Measurements from ENCODE around the gene STARD8. TPM values are rescaled to one million over a fixed set of nuclear protein-coding genes. Genes with fewer than 3 reads are reported as not detected.

STARD8 gene
- total RNA-seq, 1 experiment from 2014 or later, result 0.91 TPM

DNA sequence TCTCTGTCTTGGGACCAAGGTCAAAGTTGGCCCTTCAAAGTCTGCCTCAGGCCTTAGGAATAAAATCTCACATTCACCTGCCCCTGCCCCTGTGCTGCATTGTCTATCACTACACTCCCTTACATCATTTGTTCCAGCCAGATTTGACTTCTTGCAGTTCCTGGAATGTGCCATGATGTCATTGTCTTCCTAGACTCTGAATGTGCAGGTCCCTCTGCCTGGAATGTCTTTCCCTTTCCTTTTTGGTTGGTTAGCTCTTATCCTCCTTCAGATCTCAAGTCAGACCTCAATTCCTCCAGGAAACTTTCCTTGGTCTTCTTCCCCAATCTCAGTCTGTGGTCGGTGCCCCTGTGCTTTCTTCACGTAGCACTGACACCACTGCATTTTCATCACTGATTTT is 113.6 kb downstream of the STARD8 start:
- CTCF ChIA-PET, result no interaction called here
- DNase-seq (no peak), ATAC-seq (no peak)
- no peak overlapping the region for H3K9ac ChIP-seq (ENCODE audit: low read length)
- no peaks in the 10 kb centered on the region for H3F3A ChIP-seq (ENCODE audit: low read length, unreplicated experiment)
- H3K4me1 ChIP-seq (ENCODE audit: insufficient read depth, low read length), result no peaks in the 10 kb centered on the region
- TF ChIP-seq EZH2 (IDR thresholded peaks at IDR 0.05; ENCODE audit: low read length, unreplicated experiment), result no peak
- TF ChIP-seq, protein P1, sequence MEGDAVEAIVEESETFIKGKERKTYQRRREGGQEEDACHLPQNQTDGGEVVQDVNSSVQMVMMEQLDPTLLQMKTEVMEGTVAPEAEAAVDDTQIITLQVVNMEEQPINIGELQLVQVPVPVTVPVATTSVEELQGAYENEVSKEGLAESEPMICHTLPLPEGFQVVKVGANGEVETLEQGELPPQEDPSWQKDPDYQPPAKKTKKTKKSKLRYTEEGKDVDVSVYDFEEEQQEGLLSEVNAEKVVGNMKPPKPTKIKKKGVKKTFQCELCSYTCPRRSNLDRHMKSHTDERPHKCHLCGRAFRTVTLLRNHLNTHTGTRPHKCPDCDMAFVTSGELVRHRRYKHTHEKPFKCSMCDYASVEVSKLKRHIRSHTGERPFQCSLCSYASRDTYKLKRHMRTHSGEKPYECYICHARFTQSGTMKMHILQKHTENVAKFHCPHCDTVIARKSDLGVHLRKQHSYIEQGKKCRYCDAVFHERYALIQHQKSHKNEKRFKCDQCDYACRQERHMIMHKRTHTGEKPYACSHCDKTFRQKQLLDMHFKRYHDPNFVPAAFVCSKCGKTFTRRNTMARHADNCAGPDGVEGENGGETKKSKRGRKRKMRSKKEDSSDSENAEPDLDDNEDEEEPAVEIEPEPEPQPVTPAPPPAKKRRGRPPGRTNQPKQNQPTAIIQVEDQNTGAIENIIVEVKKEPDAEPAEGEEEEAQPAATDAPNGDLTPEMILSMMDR (conservative IDR thresholded peaks at IDR 0.05; ENCODE audit: low read depth, low read length), result no peak
- H3K79me2 ChIP-seq (ENCODE audit: low read length), result no peaks in the 10 kb centered on the region
- POLR2A ChIA-PET (ENCODE audit: unreplicated experiment), result no interaction called here
- no TSS peak for BruUV-seq (replicated peaks)
- no peaks in the 10 kb centered on the region for H3K9me2 ChIP-seq (replicated peaks; ENCODE audit: low read length)
- H3K27me3 ChIP-seq (ENCODE audit: low read length), result 0 out of 2 replicates have a peak, but pooled peaks cover 11% of the 10 kb centered on the region
- no peaks in the 10 kb centered on the region for H3K36me3 ChIP-seq (ENCODE audit: low read depth, low read length)
- no peaks in the 10 kb centered on the region for H3K9me3 ChIP-seq (ENCODE audit: low read length)
- no peak overlapping the region for H2AFZ ChIP-seq (ENCODE audit: low read length)
- no peak overlapping the region for H3K4me2 ChIP-seq (ENCODE audit: low read length)
- no peaks in the 10 kb centered on the region for H4K20me1 ChIP-seq (ENCODE audit: low read length)
- no peak overlapping the region for H3K4me3 ChIP-seq (ENCODE audit: low read length)
- intact Hi-C loops (cut with micrococcal nuclease), result no loop called here
- no peak overlapping the region for H3K27ac ChIP-seq (ENCODE audit: low read length)

DNA sequence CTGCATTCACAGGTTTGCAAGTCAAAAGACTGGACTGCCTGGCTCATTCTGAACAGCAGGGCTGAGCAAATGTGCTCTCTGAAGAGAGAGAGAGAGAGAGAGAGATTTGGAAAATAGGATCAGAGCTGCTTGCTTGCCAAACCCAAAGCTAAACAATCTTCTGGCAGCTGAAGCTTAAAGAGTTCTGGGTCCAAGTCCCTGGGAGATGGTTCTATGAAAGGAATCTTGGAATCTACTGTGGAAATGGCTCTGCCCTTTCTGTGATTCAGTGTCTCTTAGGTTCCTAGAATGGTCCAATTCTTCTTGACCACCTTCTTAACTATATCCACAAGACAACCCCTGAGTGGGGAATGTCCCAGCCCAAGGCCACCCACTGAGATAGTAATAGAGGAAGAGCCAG is 115.3 kb downstream of the STARD8 start:
- Histone ChIP-seq H3F3A (ENCODE audit: low read length, unreplicated experiment) (no peaks in the 10 kb centered on the region), H3K9ac (ENCODE audit: low read length) (no peak overlapping the region), H3K9me3 (ENCODE audit: low read length) (no peaks in the 10 kb centered on the region), H3K36me3 (ENCODE audit: low read depth, low read length) (no peaks in the 10 kb centered on the region), H3K4me1 (ENCODE audit: insufficient read depth, low read length) (no peaks in the 10 kb centered on the region), H3K4me2 (ENCODE audit: low read length) (no peak overlapping the region), H3K27ac (ENCODE audit: low read length) (no peak overlapping the region), H3K79me2 (ENCODE audit: low read length) (no peaks in the 10 kb centered on the region), H3K4me3 (ENCODE audit: low read length) (no peak overlapping the region), H3K27me3 (ENCODE audit: low read length) (0 out of 2 replicates have a peak, but pooled peaks cover 11% of the 10 kb centered on the region), H3K9me2 (replicated peaks; ENCODE audit: low read length) (no peaks in the 10 kb centered on the region), H2AFZ (ENCODE audit: low read length) (no peak overlapping the region), H4K20me1 (ENCODE audit: low read length) (no peaks in the 10 kb centered on the region)
- CTCF ChIA-PET, result no interaction called here
- intact Hi-C loops (cut with micrococcal nuclease), result no loop called here
- POLR2A ChIA-PET (ENCODE audit: unreplicated experiment), result no interaction called here
- no peak for DNase-seq
- BruUV-seq (replicated peaks), result no TSS peak
- TF ChIP-seq, protein P1 (conservative IDR thresholded peaks at IDR 0.05; ENCODE audit: low read depth, low read length), result no peak
- TF ChIP-seq EZH2 (IDR thresholded peaks at IDR 0.05; ENCODE audit: low read length, unreplicated experiment) (no peak), EZH2phosphoT487 (IDR thresholded peaks at IDR 0.05; ENCODE audit: borderline replicate concordance, low read length) (no peak)
- ATAC-seq, result no peak

DNA sequence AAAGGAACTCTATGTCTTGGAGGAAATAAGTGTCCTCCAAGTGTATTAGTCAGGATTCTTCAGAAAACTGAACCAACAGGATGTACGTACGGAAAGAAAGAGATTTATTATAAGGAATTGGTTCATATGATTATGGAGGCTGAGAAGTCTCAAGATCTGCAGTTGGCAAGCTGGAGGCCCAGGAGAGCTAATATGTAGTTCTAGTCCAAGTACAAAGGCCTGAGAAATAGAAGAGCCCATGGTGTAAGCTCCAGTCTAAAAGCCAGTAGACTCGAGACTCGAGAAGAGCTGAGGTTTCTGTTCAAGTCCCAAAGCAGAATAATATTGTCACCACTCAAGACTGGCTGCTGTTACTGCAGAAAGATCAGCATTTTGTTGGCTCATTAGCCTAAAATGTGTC is 116.0 kb downstream of the STARD8 start:
- ChIA-PET POLR2A (ENCODE audit: unreplicated experiment) (no interaction called here), CTCF (no interaction called here)
- intact Hi-C loops (cut with micrococcal nuclease), result no loop called here
- Histone ChIP-seq H3K9me3 (ENCODE audit: low read length) (no peaks in the 10 kb centered on the region), H3K36me3 (ENCODE audit: low read depth, low read length) (no peaks in the 10 kb centered on the region), H3K27ac (ENCODE audit: low read length) (no peak overlapping the region), H3K27me3 (ENCODE audit: low read length) (0 out of 2 replicates have a peak, but pooled peaks cover 11% of the 10 kb centered on the region), H2AFZ (ENCODE audit: low read length) (no peak overlapping the region), H3K9ac (ENCODE audit: low read length) (no peak overlapping the region), H3K4me1 (ENCODE audit: insufficient read depth, low read length) (no peaks in the 10 kb centered on the region), H3K4me3 (ENCODE audit: low read length) (no peak overlapping the region), H4K20me1 (ENCODE audit: low read length) (no peaks in the 10 kb centered on the region), H3F3A (ENCODE audit: low read length, unreplicated experiment) (no peaks in the 10 kb centered on the region), H3K9me2 (replicated peaks; ENCODE audit: low read length) (no peaks in the 10 kb centered on the region), H3K4me2 (ENCODE audit: low read length) (no peak overlapping the region), H3K79me2 (ENCODE audit: low read length) (no peaks in the 10 kb centered on the region)
- ATAC-seq, result no peak
- no peak for DNase-seq
- no peak for TF ChIP-seq EZH2 (IDR thresholded peaks at IDR 0.05; ENCODE audit: low read length, unreplicated experiment)
- TF ChIP-seq EZH2phosphoT487 (IDR thresholded peaks at IDR 0.05; ENCODE audit: borderline replicate concordance, low read length), result no peak
- TF ChIP-seq, protein P1 (conservative IDR thresholded peaks at IDR 0.05; ENCODE audit: low read depth, low read length), result no peak
- BruUV-seq (replicated peaks), result no TSS peak

Other genes starting within 250 kb of the STARD8 start
- gene OPHN1, start 214.2 kb upstream of the STARD8 start, total RNA-seq (2014; rRNA removed), result 6.0 and 8.6 TPM in 2 replicates
- 36.1 and 37.0 TPM in 2 replicates for gene YIPF6, start 148.6 kb upstream of the STARD8 start, total RNA-seq (2014; rRNA removed)
- gene EFNB1, start 181.4 kb downstream of the STARD8 start, total RNA-seq (2014; rRNA removed), result 102 and 142 TPM in 2 replicates

Data from PC-3 (cell line).